Prostate gland (tissue), 2 donors: Measurements from ENCODE around the gene NR4A3. TPM values are rescaled to one million over a fixed set of nuclear protein-coding genes. Genes with fewer than 3 reads are reported as not detected.

Experiments
- DNase-seq: peaks from one replicate; pipeline ENCODE4 v3.0.0-alpha.2; 2019; ENCODE audit warnings: low spot score
- H3K27ac ChIP-seq, 2 donors: fragments of 200-600 bp; sonication (generic); 2 replicates each; pipeline ENCODE4 v1.5.1; 2017 to 2019
- H3K27me3 ChIP-seq: fragments of 200-600 bp; sonication (generic); replicated peaks from 2 replicates; pipeline ENCODE4 v1.5.1; 2019; ENCODE audit not compliant: insufficient read depth
- H3K36me3 ChIP-seq, 2 donors: fragments of 200-600 bp; sonication (generic); 1 replicate in 1 of 2; 2 replicates in 1 of 2; pipeline versions ENCODE4 v1.5.1 to v1.8.1; 2017 to 2019
- H3K4me1 ChIP-seq: fragments of 200-600 bp; sonication (generic); replicated peaks from 2 replicates; pipeline ENCODE4 v1.5.1; 2019
- H3K4me3 ChIP-seq, 2 donors: fragments of 200-600 bp; sonication (generic); 2 replicates each; pipeline ENCODE4 v1.5.1; 2017 to 2019
- H3K9me3 ChIP-seq: fragments of 200-600 bp; sonication (generic); 2 replicates; pipeline ENCODE4 v1.5.1; 2017
- CTCF ChIP-seq, 4 experiments: fragments of 200-600 bp in 2 of 4; fragments of 450-650 bp in 2 of 4; sonication (generic) in 2 of 4; IDR thresholded peaks; 1 replicate in 3 of 4; 2 replicates in 1 of 4; pipeline ENCODE4 v1.5.1; 2016 to 2019; ENCODE audit warnings: antibody characterized with exemption in 4 of 4, mild to moderate bottlenecking in 2 of 4, moderate library complexity in 2 of 4
- POLR2A ChIP-seq: fragments of 450-650 bp; IDR thresholded peaks from one replicate; pipeline ENCODE4 v1.6.1; 2016; ENCODE audit warnings: antibody characterized with exemption, mild to moderate bottlenecking
- POLR2AphosphoS5 ChIP-seq: sonication (generic); formaldehyde crosslinking; IDR thresholded peaks from one replicate; pipeline ENCODE4 v1.6.1; 2017; ENCODE audit warnings: antibody characterized with exemption
- WGBS: methylation state at CpG from one replicate; pipeline ENCODE4 v1.1.5; 2018; 5-methylcytosine and 5-hydroxymethylcytosine counted together
- intact Hi-C: fragments of 100-400 bp; cut with DNase I; formaldehyde crosslinking; loops from one replicate; pipeline ENCODE4 v1.14.2; 2022
- total RNA-seq, 2 donors: library from RNA; depleted of rRNA; stranded (reverse); fragments of >200 nt; gene quantifications; one replicate each; pipeline ENCODE4 v1.1.0, GENCODE V29; 2016

NR4A3 gene
- total RNA-seq, 2 donors from 2014 or later: 0.64 to 1.1 TPM

DNA sequence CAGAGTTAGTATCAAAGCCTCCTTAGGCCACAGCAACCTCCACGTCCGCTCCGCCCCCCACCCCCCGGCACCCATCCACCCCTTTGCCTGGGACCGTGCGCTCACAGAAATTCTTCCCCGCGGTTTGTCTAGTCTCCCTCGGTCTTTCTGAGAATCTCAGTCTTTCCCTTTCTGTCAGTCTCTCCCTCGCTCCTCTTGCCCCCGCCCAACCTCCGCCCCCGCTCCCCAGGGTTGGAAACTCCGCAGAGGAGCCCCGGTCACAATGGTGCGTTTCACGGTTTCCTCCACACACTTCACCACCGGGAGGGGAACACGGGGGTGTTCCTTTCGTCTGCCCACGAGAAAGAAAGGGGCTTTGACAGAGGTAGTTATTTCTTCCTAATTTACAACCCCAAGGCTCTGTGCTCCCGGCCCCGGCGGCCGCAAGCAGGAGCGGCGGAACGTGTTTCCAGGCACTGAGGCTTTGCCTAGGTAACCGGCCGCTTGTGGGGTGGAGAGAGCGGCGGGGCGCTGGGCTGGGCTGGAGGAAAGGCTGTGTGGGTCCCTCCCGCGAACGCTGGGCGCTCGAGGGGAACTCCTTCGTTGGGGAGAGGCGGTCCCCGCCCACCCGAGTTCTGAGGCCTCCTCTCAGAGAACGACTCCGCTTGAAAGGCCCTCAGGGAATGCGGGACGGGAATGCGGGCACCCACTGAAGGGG lies 2.1 kb downstream of the NR4A3 start:
- intact Hi-C loops: loop anchor here (10.0 kb wide), 5 partner anchors 271 to 719 kb away; partner anchors contain the start of genes ERP44, INVS and TGFBR1
- Histone ChIP-seq H3K9me3 (no peaks in the 10 kb centered on the region), H3K4me3 (peak overlapping the region; percentile 76 to 77), H3K36me3 (no peaks in the 10 kb centered on the region), H3K27me3 (no peaks in the 10 kb centered on the region), H3K27ac (peak overlapping the region in 1 of 2 donors; percentile 98), H3K4me1 (peaks cover 8% of the 10 kb centered on the region)
- DNase-seq: peak; percentile 27
- no peak for TF ChIP-seq POLR2A
- TF ChIP-seq POLR2AphosphoS5: peak; percentile 8
- WGBS: 1% methylated on average over 46 of the region's 47 CpGs

GRCh38 chr9:99824378-99825171 lies 2.9 kb downstream of the NR4A3 start:
- WGBS: 10% methylated on average over 56 of the region's 56 CpGs
- H3K27me3 ChIP-seq: no peaks in the 10 kb centered on the region
- TF ChIP-seq CTCF (IDR thresholded peaks at IDR 0.05) (peak in 3 of 4 experiments; percentile 16 to 37 (median 28)), POLR2A (no peak), POLR2AphosphoS5 (no peak)
- H3K36me3 ChIP-seq: no peaks in the 10 kb centered on the region
- H3K4me1 ChIP-seq: peaks cover 8% of the 10 kb centered on the region
- intact Hi-C loops: loop anchor here (10.0 kb wide), 5 partner anchors 270 to 720 kb away; partner anchors contain the start of genes ERP44, INVS and TGFBR1
- peak overlapping the region; percentile 76 to 77 for H3K4me3 ChIP-seq
- no peak overlapping the region for H3K27ac ChIP-seq
- no peaks in the 10 kb centered on the region for H3K9me3 ChIP-seq
- DNase-seq: peak; percentile 6

DNA sequence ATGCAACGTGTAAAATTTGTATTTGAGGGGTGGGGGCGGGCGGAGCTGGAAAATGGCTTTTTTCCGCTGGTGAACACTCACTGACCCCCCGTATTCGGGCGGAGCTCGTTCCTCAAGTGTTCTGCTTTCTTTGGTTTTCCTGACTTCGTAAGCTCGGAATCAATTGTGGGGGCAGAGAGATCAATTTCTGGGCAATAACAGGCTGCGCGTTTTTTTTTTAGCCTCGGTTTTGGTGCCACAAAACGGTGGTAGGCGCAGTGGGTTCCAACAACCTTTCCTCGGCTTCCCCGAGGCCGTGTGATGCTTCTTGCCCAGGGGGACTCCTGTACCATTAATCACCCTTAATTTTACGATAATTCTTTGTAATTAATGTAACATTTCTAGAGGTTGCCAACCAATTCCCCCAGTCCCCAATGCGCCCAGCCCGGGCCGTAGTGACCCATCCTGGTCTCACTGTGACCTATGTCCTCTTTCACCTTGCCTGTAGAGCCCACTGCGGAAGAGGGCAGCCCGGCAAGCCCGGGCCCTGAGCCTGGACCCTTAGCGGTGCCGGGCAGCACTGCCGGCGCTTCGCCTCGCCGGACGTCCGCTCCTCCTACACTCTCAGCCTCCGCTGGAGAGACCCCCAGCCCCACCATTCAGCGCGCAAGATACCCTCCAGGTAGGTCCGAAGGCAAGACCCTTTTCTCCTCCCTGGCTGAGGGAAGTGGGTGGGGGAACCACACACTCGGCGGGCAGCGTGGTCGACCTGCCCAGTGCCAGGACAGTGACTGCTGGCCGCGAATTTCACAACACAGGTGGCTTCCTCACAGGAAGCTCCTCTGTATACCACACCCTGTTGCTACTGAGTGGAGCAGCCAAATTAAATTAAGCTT lies 3.7 kb downstream of the NR4A3 start:
- Histone ChIP-seq H3K9me3 (no peaks in the 10 kb centered on the region), H3K4me3 (no peak overlapping the region), H3K27ac (no peak overlapping the region), H3K4me1 (peaks cover 8% of the 10 kb centered on the region), H3K36me3 (no peaks in the 10 kb centered on the region), H3K27me3 (no peaks in the 10 kb centered on the region)
- no peak for DNase-seq
- 45% methylated on average over 44 of the region's 44 CpGs for WGBS
- intact Hi-C loops: loop anchor here (10.0 kb wide), 5 partner anchors 269 to 721 kb away; partner anchors contain the start of genes ERP44, INVS and TGFBR1
- TF ChIP-seq POLR2A (no peak), CTCF (IDR thresholded peaks at IDR 0.05) (no peak), POLR2AphosphoS5 (no peak)

- Histone ChIP-seq H3K27me3 (no peaks in the 10 kb centered on the region), H3K4me3 (no peak overlapping the region), H3K4me1 (peaks cover 8% of the 10 kb centered on the region), H3K27ac (no peak overlapping the region), H3K36me3 (no peaks in the 10 kb centered on the region), H3K9me3 (no peaks in the 10 kb centered on the region)
- 97% methylated on average over 3 of the region's 3 CpGs for WGBS
- no peak for DNase-seq
- intact Hi-C loops: loop anchor here (10.0 kb wide), 5 partner anchors 268 to 722 kb away; partner anchors contain the start of genes ERP44, INVS and TGFBR1
- TF ChIP-seq CTCF (IDR thresholded peaks at IDR 0.05) (no peak), POLR2A (no peak), POLR2AphosphoS5 (no peak)
These were observed 4.9 kb downstream of the NR4A3 start for GRCh38 chr9:99826579-99826978.
